SU-DHL-6 (cell line): ENCODE measurements around the gene CMTM5.

Source experiments
- CTCF ChIP-seq: fragments of 200-600 bp; sonication (generic); IDR thresholded peaks from one replicate; pipeline ENCODE4 v1.5.1; 2017; ENCODE audit warnings: antibody characterized with exemption, mild to moderate bottlenecking, low read length, moderate library complexity; ENCODE audit not compliant: insufficient read depth, poor library complexity, severe bottlenecking
- EZH2phosphoT487 ChIP-seq: fragments of 200-600 bp; sonication (generic), shearing (Covaris generic); conservative IDR thresholded peaks from 2 replicates; pipeline ENCODE4 v1.6.1; 2018; ENCODE audit warnings: mild to moderate bottlenecking, antibody characterized with exemption, low read length, moderate library complexity, mixed read lengths

- no peak for TF ChIP-seq CTCF
- no peak for TF ChIP-seq EZH2phosphoT487
These were observed 27.1 kb downstream of the CMTM5 start for GRCh38 chr14:23403908-23404307.
